GM21619 (cell line): ENCODE results near the gene SLC39A11.
"Not testable (repeated sequence)": the region's sequence is repeated elsewhere in the genome, so short reads cannot be mapped to it uniquely, and the experiment has no call there.

Experiments
- ATAC-seq: cut with Tn5 transposase; IDR thresholded peaks from one replicate; pipeline ENCODE4 v1.9.1; 2021; ENCODE audit not compliant: unreplicated experiment

SLC39A11 gene

DNA sequence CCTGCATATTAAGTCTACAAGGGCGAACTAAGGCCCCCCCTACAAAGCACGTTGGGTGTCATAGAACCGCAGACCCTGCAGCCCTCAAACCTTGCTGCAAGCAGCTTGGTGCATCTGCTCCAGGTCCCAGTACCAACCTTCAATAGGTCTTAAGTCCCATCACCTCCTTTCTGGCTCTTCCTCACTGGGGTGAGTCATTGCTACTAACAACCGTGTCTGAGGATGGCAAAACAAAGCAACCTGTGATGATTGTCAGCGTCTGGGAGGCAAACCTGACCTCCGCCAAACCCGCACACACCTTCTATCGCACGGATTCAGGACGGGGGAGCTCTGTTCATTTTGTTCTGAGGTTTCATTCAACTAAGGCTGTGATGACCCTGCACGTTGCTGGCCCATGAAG, 138.9 kb downstream of the SLC39A11 start:
- ATAC-seq = no peak

GRCh38 chr17:72952641-72953315, 139.7 kb downstream of the SLC39A11 start:
- no peak for ATAC-seq

DNA sequence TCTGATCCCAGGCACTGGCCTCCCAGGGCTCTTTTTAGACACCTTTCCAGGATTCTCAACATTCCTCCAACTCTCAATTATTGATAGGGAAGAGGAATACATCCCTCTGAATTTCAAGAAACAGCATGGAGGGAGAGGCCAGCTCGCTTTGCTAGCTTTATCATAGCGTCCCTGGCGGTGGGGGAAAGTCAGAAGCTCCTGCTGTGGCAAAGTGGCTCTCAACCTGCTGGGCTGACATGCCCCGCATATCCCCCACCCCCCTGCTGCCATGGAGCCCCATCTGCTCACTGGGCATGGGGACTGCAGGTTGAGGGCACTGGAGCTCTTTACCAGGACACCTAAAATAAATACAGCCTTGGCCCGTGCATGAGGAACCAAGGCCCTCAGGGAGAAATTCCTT, 140.3 kb downstream of the SLC39A11 start:
- no peak for ATAC-seq

- no peak for ATAC-seq
These were observed 142.1 kb downstream of the SLC39A11 start for GRCh38 chr17:72950242-72950931.

DNA sequence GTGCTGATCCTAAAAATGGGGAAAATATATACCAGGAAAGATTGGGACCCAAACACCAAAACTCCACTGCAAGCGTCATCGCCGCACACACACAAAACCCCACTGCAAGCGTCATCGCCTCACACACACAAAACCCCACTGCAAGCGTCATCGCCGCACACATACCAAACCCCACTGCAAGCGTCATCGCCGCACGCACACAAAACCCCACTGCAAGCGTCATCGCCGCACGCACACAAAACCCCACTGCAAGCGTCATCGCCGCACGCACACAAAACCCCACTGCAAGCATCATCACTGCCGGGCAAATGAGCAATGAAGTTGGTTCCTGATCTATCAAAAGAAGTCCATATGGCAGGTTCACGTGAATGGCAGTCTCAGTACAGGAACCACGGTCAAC, 144.4 kb downstream of the SLC39A11 start:
- ATAC-seq = no peak

DNA sequence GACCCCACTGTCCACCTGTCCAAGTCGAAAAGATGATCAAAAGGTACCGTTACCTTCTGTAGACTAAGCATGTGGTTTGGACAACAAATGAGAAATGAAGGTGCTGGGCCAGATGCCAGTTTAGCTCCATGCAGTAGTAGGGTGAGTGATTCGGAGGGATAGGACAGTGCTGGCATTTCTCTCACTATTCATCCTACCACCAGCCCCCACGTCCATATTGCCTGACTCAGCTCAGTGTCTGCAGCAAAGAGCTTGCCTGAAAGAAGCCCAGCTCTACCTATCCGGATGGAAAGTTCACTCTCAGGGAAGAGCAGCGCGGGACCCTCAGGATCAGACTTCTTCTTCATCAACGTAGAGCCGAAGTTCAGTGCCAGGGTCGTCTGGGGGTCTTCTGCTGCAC, 145.0 kb downstream of the SLC39A11 start:
- ATAC-seq = no peak

- ATAC-seq = no peak
These were observed 145.8 kb downstream of the SLC39A11 start for GRCh38 chr17:72946696-72947095.

DNA sequence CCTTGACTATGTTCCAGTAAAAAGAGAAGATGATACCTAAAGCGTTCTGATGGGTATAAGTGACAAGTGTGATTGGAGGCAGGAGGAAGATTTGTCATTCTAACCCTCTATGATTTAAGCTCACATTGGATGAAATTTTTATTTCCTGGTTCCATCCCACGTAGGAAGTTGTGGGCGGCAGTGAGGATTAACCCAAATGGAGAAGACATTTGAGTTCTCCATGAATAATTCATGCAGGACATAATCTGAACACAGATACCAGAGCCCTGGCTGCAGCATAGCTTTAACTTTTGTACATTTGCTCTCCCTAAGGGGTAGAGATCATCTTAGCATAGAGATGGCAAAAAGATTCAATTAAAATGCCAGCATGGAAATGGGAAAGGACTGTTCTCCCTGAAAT, 146.3 kb downstream of the SLC39A11 start:
- no peak for ATAC-seq

DNA sequence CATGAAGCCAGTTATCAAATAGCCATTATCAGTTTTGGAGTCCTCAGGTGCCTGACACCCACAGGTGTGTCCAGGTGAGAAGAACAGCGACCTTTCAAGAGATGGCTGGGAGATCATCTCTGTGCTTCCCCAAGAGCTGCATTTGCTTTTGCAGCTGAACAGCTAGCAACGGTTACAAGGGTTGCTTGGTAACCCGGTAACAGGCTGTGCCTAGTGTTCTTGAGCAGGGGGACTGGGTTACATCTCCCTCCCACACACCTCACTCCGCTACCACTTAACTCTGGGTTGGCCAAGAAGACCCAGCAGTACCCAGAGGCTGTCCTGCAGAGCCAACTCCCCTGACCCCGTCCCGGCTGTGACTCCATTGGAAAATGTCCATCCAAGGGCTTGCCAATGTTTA, 147.0 kb downstream of the SLC39A11 start:
- no peak for ATAC-seq

GRCh38 chr17:72943826-72944689, 148.4 kb downstream of the SLC39A11 start:
- ATAC-seq = no peak

DNA sequence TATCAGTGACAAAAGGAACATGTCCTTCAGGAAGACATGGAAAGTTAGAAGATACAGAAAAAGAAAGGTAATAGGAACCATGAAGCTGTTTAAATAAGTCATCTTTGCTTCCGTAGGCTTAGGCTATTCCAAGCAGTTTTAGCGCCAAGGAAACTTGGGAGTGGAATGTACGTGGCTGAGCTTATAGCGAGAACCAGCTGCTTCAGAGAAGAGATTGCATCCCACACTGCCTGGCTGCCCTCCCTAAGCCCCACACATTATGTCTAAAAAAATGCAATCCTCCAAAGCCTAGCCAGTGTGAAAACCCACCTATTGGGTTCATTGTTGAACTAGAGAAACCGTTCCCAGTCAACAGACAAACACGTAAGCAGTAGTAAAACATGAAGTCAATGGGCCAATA, 149.9 kb downstream of the SLC39A11 start:
- ATAC-seq = no peak

DNA sequence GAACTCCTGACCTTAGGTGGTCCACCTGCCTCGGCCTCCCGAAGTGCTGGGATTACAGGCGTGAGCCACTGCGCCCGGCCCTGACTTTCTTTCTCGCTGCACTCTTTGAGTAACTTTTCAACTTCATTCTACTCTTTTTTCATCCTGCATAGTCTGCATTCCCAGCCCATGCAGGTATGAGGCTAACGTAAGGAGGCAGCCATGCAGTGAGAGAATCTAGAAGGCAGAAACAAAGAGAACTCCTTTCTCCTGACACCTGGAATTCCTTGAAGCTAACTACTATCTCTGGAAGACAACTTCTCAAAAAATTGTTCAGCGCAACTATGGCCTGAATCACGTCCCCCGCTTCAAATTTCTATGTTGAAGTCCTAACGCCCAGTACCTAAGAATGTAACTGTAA, 152.0 kb downstream of the SLC39A11 start:
- ATAC-seq = no peak

- ATAC-seq = no peak
These were observed 154.0 kb downstream of the SLC39A11 start for GRCh38 chr17:72938482-72938881.

GRCh38 chr17:72937707-72938106, 154.8 kb downstream of the SLC39A11 start:
- ATAC-seq = no peak

DNA sequence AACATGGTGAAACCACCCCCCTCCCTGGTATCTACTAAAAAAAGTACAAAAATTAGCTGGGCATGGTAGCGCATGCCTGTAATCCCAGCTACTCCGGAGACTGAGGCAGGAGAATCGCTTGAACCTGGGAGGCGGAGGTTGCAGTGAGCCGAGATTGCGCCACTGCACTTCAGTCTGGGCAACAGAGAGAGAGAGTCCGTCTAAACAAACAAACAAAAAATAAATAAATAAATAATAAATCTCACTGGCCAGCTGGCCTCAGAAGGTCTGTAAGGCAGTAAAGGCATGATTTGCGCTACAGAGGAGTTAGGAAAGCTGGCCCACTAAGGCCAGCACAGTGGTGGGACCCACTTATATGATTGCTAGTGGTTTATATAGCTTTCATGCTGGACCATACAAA, 155.2 kb downstream of the SLC39A11 start:
- not testable (repeated sequence) for ATAC-seq

GRCh38 chr17:72935984-72936383, 156.5 kb downstream of the SLC39A11 start:
- no peak for ATAC-seq

GRCh38 chr17:72934927-72935326, 157.6 kb downstream of the SLC39A11 start:
- ATAC-seq = no peak

- ATAC-seq = peak; percentile 37
These were observed 160.9 kb downstream of the SLC39A11 start for GRCh38 chr17:72931635-72932034.

DNA sequence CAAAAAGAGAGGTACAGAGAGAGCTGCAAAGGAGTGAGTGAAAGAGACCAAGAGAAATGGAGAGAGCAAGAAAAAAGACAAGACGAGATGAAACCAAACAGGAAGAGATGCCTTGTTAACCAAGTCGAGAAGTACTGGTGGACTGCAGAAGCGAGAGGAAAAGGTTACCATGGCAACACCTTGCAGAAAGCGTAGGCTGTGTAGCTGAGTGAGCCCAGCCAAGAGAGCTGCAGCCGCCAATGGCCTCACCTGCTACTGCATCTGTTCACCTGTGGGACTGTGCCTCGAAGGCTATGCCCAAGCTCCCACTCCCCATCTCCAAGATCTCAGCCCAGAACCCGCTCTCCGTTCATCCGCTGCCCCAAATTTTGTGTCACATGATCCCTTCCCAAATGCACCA, 161.3 kb downstream of the SLC39A11 start:
- ATAC-seq = peak; percentile 77

GRCh38 chr17:72930031-72930430, 162.5 kb downstream of the SLC39A11 start:
- ATAC-seq = no peak

GRCh38 chr17:72928454-72929136, 163.9 kb downstream of the SLC39A11 start:
- no peak for ATAC-seq
